PFSK-1 (cell line): ENCODE measurements around the gene TMTC4.

Source experiments
- FOXP2 ChIP-seq: optimal IDR thresholded peaks from 2 replicates; pipeline ENCODE3; 2011; ENCODE audit warnings: borderline replicate concordance, control low read depth, inconsistent platforms; ENCODE audit not compliant: insufficient read depth; ENCODE audit errors: extremely low read length, extremely low read depth
- POLR2AphosphoS5 ChIP-seq: IDR thresholded peaks from 2 replicates; pipeline ENCODE4 v1.6.1; 2012; ENCODE audit warnings: low read depth, mild to moderate bottlenecking, control low read depth, low read length, moderate library complexity
- SIN3A ChIP-seq: IDR thresholded peaks from 2 replicates; pipeline ENCODE4 v1.6.1; 2012; ENCODE audit warnings: mild to moderate bottlenecking, low read length, moderate library complexity, borderline replicate concordance; ENCODE audit not compliant: insufficient read depth
- TAF1 ChIP-seq: IDR thresholded peaks from 2 replicates; pipeline ENCODE4 v1.6.1; 2012; ENCODE audit warnings: low read length, control low read depth, borderline replicate concordance; ENCODE audit not compliant: insufficient read depth
- TF ChIP-seq, protein P1 (sequence below), 2 experiments: IDR thresholded peaks; 2 replicates each; pipeline versions ENCODE4 v1.6.1 to v1.8.0; 2011 to 2012; ENCODE audit warnings: low read depth in 2 of 2, low read length in 2 of 2, control low read depth in 1 of 2, inconsistent platforms in 1 of 2, mild to moderate bottlenecking in 1 of 2, moderate library complexity in 1 of 2; ENCODE audit not compliant: insufficient read depth in 1 of 2

TMTC4 gene

DNA sequence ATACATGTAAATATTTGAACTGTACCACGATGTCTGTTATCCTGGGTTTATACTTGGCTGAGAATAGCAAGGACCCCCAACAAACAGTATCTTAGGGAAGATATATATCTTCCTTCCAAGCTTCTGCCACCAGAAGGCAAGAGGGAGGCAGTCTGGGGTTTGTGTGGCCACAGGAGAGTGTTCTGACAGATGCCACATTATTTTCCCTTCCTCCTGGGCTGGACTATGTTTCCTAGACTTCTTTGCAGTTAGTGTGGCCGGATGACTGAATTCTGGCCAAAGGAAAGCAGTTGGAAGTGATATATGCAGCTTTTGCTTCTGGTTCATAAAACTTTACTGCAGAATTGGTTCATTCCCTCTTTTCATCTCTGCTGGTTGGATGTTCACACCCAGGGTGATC, 39.9 kb upstream of the TMTC4 start:
- no peak for TF ChIP-seq FOXP2
- TF ChIP-seq SIN3A, result no peak
- no peak for TF ChIP-seq POLR2AphosphoS5
- TF ChIP-seq, protein P1, sequence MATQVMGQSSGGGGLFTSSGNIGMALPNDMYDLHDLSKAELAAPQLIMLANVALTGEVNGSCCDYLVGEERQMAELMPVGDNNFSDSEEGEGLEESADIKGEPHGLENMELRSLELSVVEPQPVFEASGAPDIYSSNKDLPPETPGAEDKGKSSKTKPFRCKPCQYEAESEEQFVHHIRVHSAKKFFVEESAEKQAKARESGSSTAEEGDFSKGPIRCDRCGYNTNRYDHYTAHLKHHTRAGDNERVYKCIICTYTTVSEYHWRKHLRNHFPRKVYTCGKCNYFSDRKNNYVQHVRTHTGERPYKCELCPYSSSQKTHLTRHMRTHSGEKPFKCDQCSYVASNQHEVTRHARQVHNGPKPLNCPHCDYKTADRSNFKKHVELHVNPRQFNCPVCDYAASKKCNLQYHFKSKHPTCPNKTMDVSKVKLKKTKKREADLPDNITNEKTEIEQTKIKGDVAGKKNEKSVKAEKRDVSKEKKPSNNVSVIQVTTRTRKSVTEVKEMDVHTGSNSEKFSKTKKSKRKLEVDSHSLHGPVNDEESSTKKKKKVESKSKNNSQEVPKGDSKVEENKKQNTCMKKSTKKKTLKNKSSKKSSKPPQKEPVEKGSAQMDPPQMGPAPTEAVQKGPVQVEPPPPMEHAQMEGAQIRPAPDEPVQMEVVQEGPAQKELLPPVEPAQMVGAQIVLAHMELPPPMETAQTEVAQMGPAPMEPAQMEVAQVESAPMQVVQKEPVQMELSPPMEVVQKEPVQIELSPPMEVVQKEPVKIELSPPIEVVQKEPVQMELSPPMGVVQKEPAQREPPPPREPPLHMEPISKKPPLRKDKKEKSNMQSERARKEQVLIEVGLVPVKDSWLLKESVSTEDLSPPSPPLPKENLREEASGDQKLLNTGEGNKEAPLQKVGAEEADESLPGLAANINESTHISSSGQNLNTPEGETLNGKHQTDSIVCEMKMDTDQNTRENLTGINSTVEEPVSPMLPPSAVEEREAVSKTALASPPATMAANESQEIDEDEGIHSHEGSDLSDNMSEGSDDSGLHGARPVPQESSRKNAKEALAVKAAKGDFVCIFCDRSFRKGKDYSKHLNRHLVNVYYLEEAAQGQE (IDR thresholded peaks at IDR 0.05; ENCODE audit: insufficient read depth in 1 of 2, low read depth in 2 of 2, low read length in 2 of 2), result no peak
- TF ChIP-seq TAF1, result no peak

DNA sequence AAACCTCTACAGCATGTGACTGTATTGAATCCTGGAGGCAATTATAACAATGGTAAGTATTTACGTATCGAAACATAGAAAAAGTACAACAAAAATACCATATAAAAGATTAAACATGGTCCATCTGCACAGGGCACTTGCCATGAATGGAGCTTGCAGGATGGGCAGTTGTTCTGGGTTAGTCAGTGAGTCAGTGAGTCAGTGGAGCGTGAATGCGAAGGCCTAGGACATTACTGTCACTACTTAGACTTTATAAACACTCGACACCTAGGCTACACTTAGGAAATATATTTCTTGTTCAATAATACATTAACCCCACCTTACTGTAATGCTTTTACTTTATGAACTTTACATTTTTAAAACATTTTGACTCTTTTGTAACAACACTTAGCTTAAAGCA, 35.6 kb upstream of the TMTC4 start:
- no peak for TF ChIP-seq SIN3A
- no peak for TF ChIP-seq FOXP2
- TF ChIP-seq POLR2AphosphoS5, result no peak
- TF ChIP-seq, protein P1 (IDR thresholded peaks at IDR 0.05; ENCODE audit: insufficient read depth in 1 of 2, low read depth in 2 of 2, low read length in 2 of 2), result no peak
- no peak for TF ChIP-seq TAF1

DNA sequence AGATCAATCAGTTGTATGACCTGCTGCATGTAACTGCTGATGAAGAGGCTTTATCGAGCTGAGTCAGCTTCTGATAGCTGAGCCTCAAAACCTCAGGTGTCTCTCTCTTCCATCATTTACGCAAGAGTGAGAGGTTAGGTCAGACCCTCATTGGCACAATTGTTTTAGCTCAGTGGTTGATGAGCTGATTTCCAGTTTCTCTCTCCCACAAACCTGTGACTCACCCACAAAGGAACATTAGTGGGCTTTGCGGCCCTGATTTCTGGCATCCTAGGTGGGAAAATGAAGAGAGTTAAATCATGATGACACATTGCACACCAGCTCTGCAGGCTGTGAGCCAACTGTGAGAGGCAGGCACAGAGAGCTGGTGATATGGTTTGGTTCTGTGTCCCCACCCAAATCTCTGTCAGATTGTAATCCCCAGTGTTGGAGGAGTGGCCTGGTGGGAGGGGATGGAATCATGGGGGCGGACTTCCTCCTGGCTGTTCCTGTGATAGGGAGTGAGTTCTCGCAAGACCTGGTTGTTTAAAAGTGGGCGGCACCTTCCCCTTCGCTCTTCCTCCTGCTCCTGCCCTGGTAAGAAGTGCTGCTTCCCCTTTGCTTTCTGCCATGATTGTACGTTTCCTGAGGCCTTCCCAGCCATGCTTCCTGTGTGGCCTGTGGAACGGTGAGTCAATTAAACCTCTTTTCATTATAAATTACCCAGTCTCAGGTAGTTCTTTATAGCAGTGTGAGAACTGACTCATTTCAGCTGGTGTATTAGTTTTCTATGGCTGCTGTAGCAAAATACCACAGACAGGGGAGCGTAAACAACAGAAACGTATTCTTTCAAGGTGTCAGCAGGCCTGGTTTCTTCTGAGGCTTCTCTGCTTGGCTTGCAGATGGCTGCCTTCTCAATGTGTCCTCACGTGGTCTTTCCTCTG, 33.5 kb upstream of the TMTC4 start:
- no peak for TF ChIP-seq POLR2AphosphoS5
- TF ChIP-seq, protein P1 (IDR thresholded peaks at IDR 0.05; ENCODE audit: insufficient read depth in 1 of 2, low read depth in 2 of 2, low read length in 2 of 2), result no peak
- TF ChIP-seq FOXP2, result no peak
- TF ChIP-seq SIN3A, result no peak
- TF ChIP-seq TAF1, result no peak

DNA sequence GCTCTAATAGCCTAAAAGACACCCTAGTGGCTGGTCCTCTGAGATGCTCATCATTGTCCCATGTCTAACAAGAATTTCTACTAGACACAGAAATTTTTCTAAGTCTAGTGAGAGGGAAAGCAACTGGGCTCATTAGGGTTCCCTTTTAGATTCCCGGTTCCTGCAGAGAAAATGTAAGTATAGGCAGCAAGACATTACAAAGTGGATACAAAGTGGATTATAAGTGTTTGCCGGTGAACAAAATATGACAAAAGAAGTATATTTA, 20.8 kb upstream of the TMTC4 start:
- TF ChIP-seq SIN3A (no peak), FOXP2 (no peak), TAF1 (no peak), POLR2AphosphoS5 (no peak)
- TF ChIP-seq, protein P1 (IDR thresholded peaks at IDR 0.05; ENCODE audit: insufficient read depth in 1 of 2, low read depth in 2 of 2, low read length in 2 of 2), result no peak
